ENCODE results near the gene INAVA. TPM values are rescaled to one million over a fixed set of nuclear protein-coding genes. Genes with fewer than 3 reads are reported as not detected.

The INAVA gene
- total RNA-seq, 6 experiments from 2014 or later, result not detected

- H3K27ac Mint-ChIP-seq, result no peak overlapping the region
- no peaks in the 10 kb centered on the region for H3K36me3 Mint-ChIP-seq (ENCODE audit: low read depth)
- no peak for DNase-seq
- peaks cover 47% of the 10 kb centered on the region for H3K27me3 Mint-ChIP-seq (ENCODE audit: insufficient read depth)
- H3K9me3 Mint-ChIP-seq, result no peaks in the 10 kb centered on the region
- H3K4me1 Mint-ChIP-seq (ENCODE audit: low read depth), result peaks cover 6% of the 10 kb centered on the region; the same call in 1 of the 2 replicates
- no peak for TF ChIP-seq CTCF (IDR thresholded peaks at IDR 0.05)
- H3K4me3 Mint-ChIP-seq, result no peak overlapping the region
Measured at GRCh38 chr1:200899451-200899915, 4.8 kb downstream of the INAVA start.

GRCh38 chr1:200899954-200900867 lies 5.5 kb downstream of the INAVA start:
- DNase-seq, result no peak
- Mint-ChIP-seq H3K27me3 (ENCODE audit: insufficient read depth) (peaks cover 51% of the 10 kb centered on the region), H3K4me1 (ENCODE audit: low read depth) (peaks cover 6% of the 10 kb centered on the region; the same call in 1 of the 2 replicates), H3K36me3 (ENCODE audit: low read depth) (no peaks in the 10 kb centered on the region), H3K27ac (no peak overlapping the region), H3K4me3 (no peak overlapping the region), H3K9me3 (no peaks in the 10 kb centered on the region)
- no peak for TF ChIP-seq CTCF (IDR thresholded peaks at IDR 0.05)

- TF ChIP-seq CTCF (IDR thresholded peaks at IDR 0.05), result no peak
- Mint-ChIP-seq H3K9me3 (no peaks in the 10 kb centered on the region), H3K27me3 (ENCODE audit: insufficient read depth) (peaks cover 51% of the 10 kb centered on the region), H3K4me1 (ENCODE audit: low read depth) (peaks cover 6% of the 10 kb centered on the region; the same call in 1 of the 2 replicates), H3K4me3 (no peak overlapping the region), H3K36me3 (ENCODE audit: low read depth) (no peaks in the 10 kb centered on the region), H3K27ac (no peak overlapping the region)
- no peak for DNase-seq
Measured at GRCh38 chr1:200900877-200901276, 6.2 kb downstream of the INAVA start.

GRCh38 chr1:200901350-200901749 lies 6.7 kb downstream of the INAVA start:
- TF ChIP-seq CTCF (IDR thresholded peaks at IDR 0.05), result no peak
- Mint-ChIP-seq H3K27ac (no peak overlapping the region), H3K36me3 (ENCODE audit: low read depth) (no peaks in the 10 kb centered on the region), H3K27me3 (ENCODE audit: insufficient read depth) (peaks cover 49% of the 10 kb centered on the region), H3K9me3 (no peaks in the 10 kb centered on the region), H3K4me3 (no peak overlapping the region), H3K4me1 (ENCODE audit: low read depth) (peaks cover 4% of the 10 kb centered on the region; the same call in 1 of the 2 replicates)
- no peak for DNase-seq

GRCh38 chr1:200901796-200902444 lies 7.2 kb downstream of the INAVA start:
- no peak for DNase-seq
- no peak overlapping the region for H3K27ac Mint-ChIP-seq
- H3K4me3 Mint-ChIP-seq, result no peak overlapping the region

More at GRCh38 chr1:200901796-200902444, 7.2 kb downstream of the INAVA start:
- TF ChIP-seq CTCF (IDR thresholded peaks at IDR 0.05), result no peak
- H3K9me3 Mint-ChIP-seq, result no peaks in the 10 kb centered on the region
- H3K27me3 Mint-ChIP-seq (ENCODE audit: insufficient read depth), result peaks cover 49% of the 10 kb centered on the region
- no peaks in the 10 kb centered on the region for H3K36me3 Mint-ChIP-seq (ENCODE audit: low read depth)
- no peaks in the 10 kb centered on the region for H3K4me1 Mint-ChIP-seq (ENCODE audit: low read depth)

All from HFFc6 (cell line).